GM08714 (cell line): ENCODE results near the gene TUBB4B.
"Not testable (repeated sequence)": the region's sequence is repeated elsewhere in the genome, so short reads cannot be mapped to it uniquely, and the experiment has no call there.

Source experiments
- H3K4me3 ChIP-seq: fragments of 200-500 bp; sonication (Bioruptor generic); 2 replicates; pipeline ENCODE4 v1.5.1; 2014; ENCODE audit warnings: mild to moderate bottlenecking, low read length, inconsistent platforms
- ZNF274 ChIP-seq: IDR thresholded peaks from 2 replicates; pipeline ENCODE4 v1.6.1; 2012; ENCODE audit warnings: mild to moderate bottlenecking, low read depth, low read length

TUBB4B gene

GRCh38 chr9:137234758-137235423 is 6.2 kb upstream of the TUBB4B start:
- no peak overlapping the region for H3K4me3 ChIP-seq
- TF ChIP-seq ZNF274: no peak

GRCh38 chr9:137235424-137236237 is 5.5 kb upstream of the TUBB4B start:
- no peak for TF ChIP-seq ZNF274
- no peak overlapping the region for H3K4me3 ChIP-seq

- TF ChIP-seq ZNF274: no peak
- H3K4me3 ChIP-seq: no peak overlapping the region; the same call in 1 of the 2 replicates
Observed at GRCh38 chr9:137236238-137236935, 4.7 kb upstream of the TUBB4B start.

GRCh38 chr9:137236936-137237421 is 4.1 kb upstream of the TUBB4B start:
- TF ChIP-seq ZNF274: no peak
- H3K4me3 ChIP-seq: no peak overlapping the region; the same call in 1 of the 2 replicates

- TF ChIP-seq ZNF274: no peak
- H3K4me3 ChIP-seq: no peak overlapping the region
Observed at GRCh38 chr9:137237759-137238726, 3.0 kb upstream of the TUBB4B start.

GRCh38 chr9:137239541-137240200 is 1.4 kb upstream of the TUBB4B start:
- H3K4me3 ChIP-seq: peak overlapping the region; percentile 74

- no peak for TF ChIP-seq ZNF274
- H3K4me3 ChIP-seq: peak overlapping the region; percentile 74
Observed at GRCh38 chr9:137240318-137240840, 708 bp upstream of the TUBB4B start.

- peak overlapping the region; percentile 80 for H3K4me3 ChIP-seq
- no peak for TF ChIP-seq ZNF274
Observed at GRCh38 chr9:137241490-137242268, 592 bp downstream of the TUBB4B start.

- H3K4me3 ChIP-seq: peak overlapping the region; percentile 80
- TF ChIP-seq ZNF274: no peak
Observed at GRCh38 chr9:137242269-137243203, 1.4 kb downstream of the TUBB4B start.

- H3K4me3 ChIP-seq: not testable (repeated sequence)
Observed at GRCh38 chr9:137243266-137243625, 2.2 kb downstream of the TUBB4B start.

- H3K4me3 ChIP-seq: no peak overlapping the region
- TF ChIP-seq ZNF274: no peak
Observed at GRCh38 chr9:137243626-137244485, 2.8 kb downstream of the TUBB4B start.
